GM19324 (cell line): Measurements from ENCODE around the gene EFHD2.
"Not testable (repeated sequence)": the region's sequence is repeated elsewhere in the genome, so short reads cannot be mapped to it uniquely, and the experiment has no call there.

Experiments
- ATAC-seq: cut with Tn5 transposase; IDR thresholded peaks from one replicate; pipeline ENCODE4 v1.9.1; 2021; ENCODE audit warnings: mild to moderate bottlenecking, moderate library complexity; ENCODE audit not compliant: unreplicated experiment, low FRiP score

The EFHD2 gene

GRCh38 chr1:15386164-15386749 lies 23.4 kb upstream of the EFHD2 start:
- no peak for ATAC-seq

DNA sequence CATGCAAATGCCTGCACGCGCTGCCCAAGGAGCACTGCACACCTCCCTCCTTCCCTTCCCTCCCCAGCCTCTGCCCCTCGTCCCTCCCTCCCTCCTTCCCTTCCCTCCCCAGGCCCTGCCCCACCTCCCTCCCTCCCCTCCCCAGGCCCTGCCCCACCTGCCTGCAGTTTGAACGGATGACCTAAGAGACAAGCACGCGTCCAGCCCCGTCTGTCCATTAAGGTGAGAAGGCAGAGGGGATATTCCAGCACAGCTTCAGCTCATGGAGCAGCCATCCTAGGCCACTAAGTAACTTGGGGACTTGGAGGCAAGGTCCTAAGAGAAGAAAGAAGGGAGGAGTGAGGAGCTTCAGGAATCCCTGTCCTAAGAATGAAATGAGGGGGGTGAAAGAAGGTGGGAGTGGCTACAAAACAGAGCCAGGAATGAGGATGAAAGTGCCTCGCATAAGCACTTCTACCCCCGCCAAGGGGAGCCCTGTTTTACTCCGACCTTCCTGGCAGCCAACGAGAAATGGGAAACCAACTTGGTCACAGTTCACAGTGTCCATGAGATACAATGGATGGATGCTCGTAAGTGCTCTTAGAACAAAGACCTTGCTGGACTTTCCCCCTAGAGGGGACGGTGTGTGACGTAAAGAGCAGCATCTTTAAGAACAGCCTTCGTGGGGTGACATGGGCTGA lies 21.3 kb upstream of the EFHD2 start:
- ATAC-seq: no peak

- not testable (repeated sequence) for ATAC-seq
Measured at GRCh38 chr1:15389828-15390227, 19.9 kb upstream of the EFHD2 start.

GRCh38 chr1:15390667-15391066 lies 19.0 kb upstream of the EFHD2 start:
- ATAC-seq: no peak

GRCh38 chr1:15391366-15391765 lies 18.3 kb upstream of the EFHD2 start:
- ATAC-seq: no peak

DNA sequence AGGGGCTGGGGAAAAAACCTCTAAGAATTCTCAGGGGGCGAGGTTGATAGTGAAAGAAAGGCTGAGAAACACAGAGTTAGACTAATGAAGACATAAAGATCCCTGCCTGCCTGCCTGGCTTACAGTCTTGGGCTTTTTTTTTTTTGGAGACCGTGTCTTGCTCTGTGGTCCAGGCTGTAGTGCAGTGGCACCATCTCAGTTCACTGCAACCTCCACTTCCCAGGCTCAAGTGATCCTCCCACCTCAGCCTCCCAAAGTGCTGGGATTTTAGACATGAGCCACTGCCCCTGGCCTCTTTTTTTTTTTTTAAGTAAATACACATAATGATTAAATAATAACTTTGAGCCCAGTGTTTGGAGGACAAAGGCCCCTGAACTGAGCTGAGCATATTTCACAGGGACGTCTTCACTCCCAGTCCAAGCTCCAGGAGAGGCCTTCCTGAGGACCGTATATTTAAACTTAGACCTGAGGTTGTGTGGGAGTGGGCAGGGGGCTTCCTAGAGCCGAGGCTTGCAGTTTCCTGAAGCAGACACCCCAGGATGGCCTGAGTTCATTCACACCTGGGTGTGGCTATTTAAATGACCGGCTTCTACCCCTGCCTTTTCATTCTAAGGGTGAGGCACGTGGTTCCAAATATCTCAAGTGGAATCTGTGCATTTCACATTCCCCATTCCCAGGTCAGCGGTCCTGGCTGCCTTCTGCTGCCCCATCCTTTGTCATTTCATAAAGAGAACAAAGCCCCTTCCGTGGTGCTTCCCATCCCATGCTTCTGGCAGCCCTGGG lies 16.0 kb upstream of the EFHD2 start:
- ATAC-seq: no peak

GRCh38 chr1:15394258-15394690 lies 15.4 kb upstream of the EFHD2 start:
- no peak for ATAC-seq

- no peak for ATAC-seq
Measured at GRCh38 chr1:15397236-15397635, 12.5 kb upstream of the EFHD2 start.

GRCh38 chr1:15399710-15400109 lies 10.0 kb upstream of the EFHD2 start:
- no peak for ATAC-seq

DNA sequence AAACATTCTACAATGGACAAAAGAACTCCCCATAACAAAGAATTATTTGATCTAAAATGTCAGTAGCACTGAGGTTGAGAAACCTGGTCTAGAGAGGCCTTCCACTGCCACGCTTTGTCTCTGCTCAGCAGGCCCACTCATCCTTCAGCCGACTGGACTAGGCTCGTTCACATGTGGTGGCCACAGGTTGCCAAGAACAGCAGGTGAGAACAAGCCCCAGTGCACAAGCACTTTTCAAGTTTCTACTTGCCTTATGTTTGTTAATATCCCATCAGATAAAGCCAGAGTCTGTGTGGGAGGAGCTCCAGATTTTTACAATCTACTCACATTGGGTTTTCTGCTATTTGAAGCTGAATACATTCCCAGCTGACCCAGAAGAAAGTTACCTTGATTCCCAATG lies 9.1 kb upstream of the EFHD2 start:
- ATAC-seq: no peak

DNA sequence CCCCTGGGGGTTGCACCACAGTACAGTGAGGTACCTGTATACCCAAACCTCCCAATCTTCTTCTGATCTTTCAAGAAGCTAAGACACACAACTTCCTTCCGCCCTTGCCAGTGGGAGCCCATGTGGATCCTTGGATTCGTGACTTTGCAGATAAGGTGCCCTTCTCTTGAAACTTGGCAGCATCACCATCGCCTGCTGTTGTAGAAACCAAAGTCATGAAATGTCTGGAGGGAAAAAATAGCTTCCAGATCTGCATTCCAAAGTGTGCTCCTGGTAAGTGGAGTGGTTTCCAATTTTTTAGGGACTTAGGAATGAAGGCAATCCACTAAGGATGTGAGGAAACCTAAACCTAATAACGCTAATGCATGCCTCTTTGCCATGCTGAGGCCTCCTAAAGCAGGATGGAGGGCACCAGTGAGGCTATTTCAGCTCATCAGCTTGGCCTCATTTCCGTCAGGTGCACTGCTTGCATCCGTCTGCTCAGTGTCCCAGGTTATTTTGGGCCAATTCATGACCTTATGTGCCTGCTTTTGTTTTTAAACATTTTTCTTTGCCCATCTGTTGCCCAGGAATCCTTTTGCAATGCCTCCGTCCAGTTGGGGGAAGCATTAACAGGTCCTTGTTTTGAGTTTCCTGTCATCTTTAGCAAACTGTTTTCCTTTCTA lies 8.2 kb upstream of the EFHD2 start:
- ATAC-seq: no peak

GRCh38 chr1:15402809-15403450 lies 6.8 kb upstream of the EFHD2 start:
- ATAC-seq: no peak

GRCh38 chr1:15403962-15404580 lies 5.6 kb upstream of the EFHD2 start:
- no peak for ATAC-seq

- ATAC-seq: no peak
Measured at GRCh38 chr1:15405106-15405850, 4.4 kb upstream of the EFHD2 start.

DNA sequence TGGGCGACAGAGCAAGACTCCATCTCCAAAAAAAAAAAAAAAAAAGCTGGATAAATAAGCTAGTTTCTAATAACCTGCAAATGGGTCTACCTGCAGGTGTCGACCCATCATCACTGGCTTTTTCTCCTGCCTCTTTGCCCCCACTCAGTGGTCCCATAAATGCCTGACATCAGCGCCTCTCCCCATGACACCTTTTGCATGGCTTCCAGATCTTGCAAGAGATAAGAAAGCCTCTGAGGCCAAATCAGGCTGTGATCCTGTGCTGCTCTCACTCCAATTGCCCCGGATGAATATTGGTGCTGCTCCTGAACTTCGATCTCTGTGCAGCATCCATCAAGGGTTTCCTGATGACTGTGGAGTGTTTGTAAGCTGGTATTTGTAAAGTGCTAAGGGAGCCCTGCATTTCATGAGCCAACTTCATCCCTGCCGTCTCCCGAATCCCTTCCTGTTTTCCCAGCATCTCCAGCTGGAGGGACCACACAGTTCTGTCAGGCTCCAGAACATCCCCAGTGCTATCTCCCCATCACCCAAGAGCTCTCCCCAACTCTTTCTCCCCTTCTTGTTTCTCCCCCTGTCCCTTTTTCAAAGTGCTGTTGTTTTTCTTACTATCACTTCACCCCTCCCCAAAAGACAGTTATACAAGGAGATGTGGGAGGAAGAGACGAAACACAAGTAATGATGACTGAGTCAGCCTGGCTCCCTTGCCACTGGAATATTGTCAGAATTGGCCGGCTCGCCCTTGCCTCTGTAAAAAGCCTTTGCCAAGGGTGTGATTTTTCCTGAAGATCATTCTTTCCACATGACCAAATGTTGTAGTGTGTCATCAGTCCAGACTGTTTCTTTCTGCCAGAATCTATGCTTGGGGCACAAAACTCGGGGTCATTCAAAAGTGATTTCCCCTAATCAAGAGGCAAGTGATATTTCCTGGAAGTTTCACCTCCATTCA lies 2.8 kb upstream of the EFHD2 start:
- ATAC-seq: no peak

- ATAC-seq: no peak
Measured at GRCh38 chr1:15407580-15407979, 2.1 kb upstream of the EFHD2 start.

DNA sequence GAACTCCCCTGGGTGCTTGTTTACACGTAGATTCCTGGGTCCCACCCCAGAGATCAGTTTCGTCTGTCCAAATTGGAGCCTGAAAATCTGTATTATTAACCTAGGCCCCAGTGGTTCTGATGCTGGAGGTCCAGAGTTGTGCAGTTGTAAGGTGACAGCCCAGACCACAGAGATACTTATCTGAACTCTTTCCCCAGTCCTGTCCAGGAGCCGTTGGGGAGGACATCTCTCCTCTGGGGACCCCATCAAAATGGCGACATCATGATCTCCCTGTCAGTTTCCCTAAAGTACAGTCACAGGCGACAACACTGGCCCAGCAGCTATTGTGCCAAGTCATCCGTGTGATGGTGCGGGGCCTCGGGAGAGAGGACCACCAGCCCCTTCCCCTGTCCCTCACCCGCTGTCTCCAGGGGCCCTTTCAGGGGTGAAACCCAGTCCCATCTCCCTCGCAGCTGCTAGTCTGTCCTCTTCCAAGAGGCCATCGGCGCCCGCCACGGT lies 749 bp upstream of the EFHD2 start:
- no peak for ATAC-seq

- ATAC-seq: no peak
Measured at GRCh38 chr1:15410223-15410883, 665 bp downstream of the EFHD2 start.
